IPS DF 19.7 (cell line): Measurements from ENCODE around the gene STRA8.

Source experiments
- DNase-seq: peaks from one replicate; pipeline ENCODE4 v3.0.0-alpha.2; 2013; ENCODE audit warnings: low read depth, low spot score

Gene STRA8

DNA sequence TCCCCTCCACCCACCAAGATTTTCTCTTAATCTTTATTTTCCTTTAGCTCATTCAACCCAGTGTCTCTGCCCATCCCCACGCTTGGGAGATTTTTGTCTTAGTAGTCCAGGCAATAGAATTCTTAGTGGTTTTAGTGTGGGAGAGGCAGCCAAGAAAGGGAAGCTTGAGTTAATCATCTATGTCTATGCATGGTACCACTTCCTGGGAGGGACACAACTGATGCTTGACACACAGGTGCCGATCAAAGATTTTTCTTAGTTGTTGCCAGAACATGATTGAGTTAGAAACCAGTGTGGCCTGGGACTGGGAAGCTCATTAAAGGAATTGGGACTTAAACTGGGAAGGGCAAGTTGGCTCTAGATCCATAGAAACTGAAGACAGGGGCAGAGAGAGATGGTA lies 3.1 kb downstream of the STRA8 start:
- DNase-seq, result no peak

DNA sequence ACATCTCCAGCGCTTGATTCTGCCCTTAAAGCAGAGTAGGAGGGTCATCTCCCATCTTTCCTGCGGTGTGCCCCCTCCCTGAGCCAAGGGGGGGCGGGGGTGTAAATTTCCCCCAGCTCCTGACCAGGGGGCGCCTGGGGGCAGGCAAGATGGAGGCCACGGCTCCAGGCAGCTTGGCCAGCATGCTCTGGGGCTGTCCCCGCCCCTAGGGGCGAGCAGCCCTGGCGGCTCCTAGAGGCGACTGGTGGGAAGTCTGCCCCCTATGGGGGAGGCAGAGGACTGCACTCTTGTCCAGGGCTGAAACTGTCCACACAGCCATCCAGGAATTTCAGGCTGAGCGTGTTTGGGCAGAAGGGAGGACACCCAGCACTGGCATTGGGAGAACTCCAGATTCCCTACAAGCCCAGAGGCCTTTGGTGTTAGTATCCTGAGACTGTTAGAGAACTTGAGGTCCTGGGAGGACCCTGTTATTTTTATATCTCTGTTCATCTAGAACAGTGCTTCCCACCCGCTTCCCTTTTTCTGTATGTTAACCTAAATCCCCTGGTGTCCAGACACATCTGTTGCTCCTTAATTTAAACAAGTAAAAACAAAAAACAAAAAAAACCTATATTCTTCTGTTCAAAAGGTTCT lies 4.6 kb downstream of the STRA8 start:
- DNase-seq, result no peak

DNA sequence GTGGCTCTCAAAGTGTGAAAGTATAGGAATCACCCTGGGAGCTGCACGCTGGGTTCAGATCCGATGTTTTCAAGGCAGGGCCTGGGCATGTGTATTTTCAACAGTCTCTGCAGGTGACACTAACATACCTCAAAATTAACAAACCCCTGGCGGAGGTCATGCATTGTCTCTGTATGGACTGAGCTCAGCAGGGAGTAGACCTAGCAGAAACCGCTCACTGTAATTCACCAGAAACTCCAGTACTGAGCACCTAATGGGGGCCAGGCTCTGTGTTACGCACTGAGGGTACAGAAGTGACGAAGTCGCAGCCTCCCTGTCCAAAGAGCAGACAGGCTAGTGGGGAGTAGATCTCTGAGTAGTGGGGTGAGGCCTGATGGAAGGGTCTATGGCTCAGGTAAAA lies 5.6 kb downstream of the STRA8 start:
- DNase-seq, result no peak

DNA sequence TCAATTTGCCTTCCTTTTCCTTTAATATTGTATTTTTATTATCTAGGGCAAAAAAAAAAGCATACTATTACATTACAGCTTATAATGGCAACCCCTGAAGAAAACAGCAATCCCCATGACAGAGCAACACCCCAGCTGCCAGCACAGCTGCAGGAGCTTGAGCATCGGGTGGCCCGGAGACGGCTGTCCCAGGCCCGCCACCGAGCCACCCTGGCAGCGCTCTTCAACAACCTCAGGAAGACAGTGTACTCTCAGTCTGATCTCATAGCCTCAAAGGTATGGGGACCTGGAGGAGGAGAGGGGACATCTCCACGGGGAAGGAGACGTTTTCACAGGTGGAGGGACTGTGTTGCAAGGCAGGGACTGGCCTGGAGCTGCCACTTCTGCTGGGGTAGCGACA lies 6.8 kb downstream of the STRA8 start:
- DNase-seq, result no peak

DNA sequence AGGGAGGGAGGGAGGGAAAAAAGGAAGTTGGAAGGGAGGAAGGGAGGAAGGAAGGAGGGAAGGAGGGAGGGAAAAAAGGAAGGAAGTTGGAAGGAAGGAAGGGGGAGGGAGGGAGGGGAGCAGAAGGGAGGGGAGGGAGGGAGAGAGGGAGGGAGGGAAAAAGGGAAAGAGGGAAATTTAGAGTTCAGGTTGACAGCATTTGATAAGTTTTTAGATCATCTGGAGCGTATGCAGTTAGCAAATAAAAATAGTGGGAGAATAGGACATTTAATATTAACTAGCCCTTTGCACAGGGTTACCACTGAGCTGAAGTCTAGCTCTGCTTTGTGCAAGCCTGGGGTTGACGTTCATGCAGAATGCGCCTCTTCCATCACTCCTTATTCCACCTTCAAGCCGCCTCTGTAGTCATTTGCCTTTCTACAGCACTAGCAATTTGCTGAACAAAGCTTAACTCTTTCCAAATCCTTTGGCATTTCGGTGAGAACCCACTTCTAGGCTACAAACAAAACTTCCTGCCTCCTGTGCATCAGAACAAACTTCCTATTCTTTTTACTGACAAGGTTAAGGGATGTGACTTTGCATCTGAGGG lies 8.6 kb downstream of the STRA8 start:
- no peak for DNase-seq

DNA sequence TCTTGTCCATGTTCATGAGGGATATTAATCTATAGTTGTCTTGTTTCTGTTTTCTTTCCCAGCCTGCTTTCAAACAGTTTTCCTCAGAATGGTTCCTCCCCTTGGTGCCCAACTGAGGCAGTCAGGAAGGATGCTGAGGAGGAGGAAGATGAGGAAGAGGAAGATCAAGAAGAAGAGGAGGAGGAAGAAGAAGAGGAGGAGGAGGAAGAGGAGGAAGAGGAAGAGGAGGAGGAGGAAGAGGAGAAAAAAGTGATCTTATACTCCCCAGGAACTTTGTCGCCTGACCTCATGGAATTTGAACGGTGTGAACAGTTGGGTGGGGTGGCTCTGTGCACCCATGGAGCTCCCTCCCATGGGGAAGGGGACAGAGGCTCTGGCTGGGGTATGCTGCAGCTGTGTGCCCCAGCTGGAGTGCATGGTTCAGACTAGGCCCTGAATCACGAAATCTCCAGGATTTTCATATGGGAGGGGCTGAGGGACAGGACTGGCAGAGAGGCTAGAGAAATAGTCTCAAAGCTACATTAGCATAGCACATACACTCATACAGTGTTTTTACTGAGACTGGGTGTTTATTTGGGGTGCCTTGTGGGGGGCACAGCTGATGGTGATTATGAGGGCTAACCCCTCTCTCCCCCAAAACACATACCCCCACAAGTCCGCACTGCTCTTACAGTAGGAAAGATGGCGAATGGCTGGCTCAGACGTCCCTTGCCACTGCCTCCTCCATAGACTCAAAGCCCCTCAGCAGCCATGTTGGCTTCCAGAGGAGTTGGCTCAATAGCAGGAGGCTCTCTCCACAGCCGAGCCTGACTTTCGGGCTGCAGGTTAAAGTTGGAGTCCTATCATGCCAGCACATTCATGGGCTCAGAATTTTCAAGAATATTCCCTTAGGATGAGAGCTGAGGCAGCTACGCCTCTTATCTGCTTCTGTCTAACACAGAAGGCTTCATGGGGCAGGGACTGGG lies 11.9 kb downstream of the STRA8 start:
- DNase-seq, result no peak

DNA sequence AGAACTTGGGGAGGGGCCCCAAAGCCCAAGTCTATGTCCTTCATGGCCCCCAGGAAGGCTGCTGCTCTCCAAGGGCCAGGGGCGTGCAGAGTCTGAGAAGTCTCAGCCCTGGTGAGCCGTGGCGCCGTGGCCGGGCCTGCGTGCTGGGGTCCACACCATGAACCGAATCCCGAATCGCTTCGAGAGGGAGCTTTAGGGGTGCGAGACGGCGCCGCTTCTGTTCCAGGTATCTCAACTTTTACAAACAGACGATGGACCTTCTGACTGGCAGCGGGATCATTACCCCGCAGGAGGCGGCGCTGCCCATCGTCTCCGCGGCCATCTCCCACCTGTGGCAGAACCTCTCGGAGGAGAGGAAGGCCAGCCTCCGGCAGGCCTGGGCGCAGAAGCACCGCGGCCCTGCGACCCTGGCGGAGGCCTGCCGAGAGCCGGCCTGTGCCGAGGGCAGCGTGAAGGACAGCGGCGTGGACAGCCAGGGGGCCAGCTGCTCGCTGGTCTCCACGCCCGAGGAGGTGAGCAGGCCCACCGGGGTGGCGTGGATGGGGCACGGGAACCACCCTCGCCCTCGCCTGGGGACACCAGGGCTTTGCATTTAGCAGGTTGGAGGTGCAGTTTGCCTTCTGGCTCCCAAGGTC lies 12.7 kb downstream of the STRA8 start:
- no peak for DNase-seq

DNA sequence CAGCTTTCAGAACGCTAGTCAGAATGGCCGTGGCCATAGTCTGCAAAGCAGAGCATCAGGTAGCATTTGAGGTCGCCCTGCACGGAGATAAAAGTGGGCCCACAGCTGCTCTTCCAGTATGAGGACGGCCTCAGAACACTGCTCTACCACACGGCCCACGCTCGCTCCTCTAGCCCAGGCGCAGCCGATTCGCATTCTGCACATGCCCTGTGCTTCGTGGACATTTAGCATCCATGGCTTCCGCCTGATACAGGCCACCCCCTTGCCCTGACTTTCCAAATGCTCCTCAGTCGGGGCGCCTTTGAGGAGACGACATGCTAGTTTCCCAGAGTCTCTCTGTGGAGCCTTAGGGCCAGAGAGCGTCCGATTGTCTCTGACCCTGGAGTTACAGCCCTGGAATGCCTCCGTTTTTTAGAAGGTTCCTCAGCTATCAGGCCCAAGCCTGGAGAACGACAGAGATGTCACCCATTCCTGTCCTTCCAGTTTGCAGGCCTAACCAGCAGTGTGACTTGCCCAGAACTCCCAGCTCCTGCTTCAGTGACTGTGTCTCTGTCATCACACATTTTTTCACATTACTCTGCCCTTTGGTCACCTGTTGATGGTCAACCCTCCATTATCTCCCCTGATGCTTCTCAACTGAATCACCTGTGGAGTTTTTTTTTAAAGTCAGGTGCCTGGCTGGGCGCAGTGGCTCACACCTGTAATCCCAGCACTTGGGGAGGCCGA lies 14.3 kb downstream of the STRA8 start:
- DNase-seq, result no peak

DNA sequence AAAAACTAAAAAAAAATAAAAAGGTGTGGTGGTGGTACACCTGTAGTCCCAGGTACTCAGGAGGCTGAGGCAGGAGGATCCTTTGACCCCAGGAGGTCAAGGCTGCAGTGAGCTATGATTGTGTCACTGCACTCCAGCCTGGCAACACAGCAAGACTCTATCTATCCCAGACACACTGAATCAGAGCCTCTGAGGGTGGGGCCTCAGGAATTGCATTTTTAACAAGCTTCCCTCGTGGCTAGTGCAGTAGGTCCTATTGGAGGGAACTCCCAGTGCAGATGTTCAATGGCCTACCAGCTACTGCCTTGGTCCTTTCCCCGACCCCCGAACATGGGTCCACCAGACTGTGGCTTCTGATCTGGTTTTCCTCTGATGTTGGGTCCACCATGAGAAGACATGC lies 14.9 kb downstream of the STRA8 start:
- DNase-seq, result no peak

DNA sequence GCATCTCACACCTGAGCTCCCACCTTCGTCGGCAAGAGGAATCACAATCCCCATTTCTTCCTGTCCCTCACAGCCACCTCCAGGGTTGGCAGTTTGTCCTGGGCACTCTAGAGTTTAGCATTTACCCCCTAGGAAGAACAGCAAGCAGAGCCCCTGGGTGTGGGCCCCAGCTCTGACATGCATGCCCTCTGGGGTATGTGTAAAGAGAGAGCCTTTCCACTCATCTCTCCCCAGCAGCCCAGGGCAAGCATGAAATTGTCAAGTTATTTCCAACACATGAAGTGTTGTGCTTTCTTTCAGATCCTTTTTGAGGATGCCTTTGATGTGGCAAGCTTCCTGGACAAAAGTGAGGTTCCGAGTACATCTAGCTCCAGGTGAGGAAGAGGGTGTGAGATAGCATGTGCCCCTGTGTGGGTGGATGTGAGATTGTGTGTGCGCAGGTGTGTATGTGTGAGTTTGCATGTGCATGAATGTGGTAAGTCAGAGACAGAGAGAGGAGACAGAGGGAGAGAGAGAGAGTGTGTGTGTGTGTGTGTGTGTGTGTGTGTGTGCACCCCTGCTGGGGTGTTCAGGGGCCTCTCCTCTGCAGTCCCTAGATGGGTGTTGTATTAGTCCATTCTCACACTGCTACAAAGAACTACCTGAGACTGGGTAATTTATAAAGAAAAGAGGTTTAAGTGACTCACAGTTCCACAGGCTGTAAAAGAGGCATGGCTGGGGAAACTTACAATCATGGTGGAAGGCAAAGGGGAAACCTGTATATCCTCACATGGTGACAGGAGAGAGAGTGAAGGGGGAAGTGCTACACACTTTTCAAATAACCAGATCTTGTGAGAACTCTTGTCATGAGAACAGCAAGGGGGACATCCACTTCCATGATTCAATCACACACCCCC lies 18.1 kb downstream of the STRA8 start:
- DNase-seq, result no peak

DNA sequence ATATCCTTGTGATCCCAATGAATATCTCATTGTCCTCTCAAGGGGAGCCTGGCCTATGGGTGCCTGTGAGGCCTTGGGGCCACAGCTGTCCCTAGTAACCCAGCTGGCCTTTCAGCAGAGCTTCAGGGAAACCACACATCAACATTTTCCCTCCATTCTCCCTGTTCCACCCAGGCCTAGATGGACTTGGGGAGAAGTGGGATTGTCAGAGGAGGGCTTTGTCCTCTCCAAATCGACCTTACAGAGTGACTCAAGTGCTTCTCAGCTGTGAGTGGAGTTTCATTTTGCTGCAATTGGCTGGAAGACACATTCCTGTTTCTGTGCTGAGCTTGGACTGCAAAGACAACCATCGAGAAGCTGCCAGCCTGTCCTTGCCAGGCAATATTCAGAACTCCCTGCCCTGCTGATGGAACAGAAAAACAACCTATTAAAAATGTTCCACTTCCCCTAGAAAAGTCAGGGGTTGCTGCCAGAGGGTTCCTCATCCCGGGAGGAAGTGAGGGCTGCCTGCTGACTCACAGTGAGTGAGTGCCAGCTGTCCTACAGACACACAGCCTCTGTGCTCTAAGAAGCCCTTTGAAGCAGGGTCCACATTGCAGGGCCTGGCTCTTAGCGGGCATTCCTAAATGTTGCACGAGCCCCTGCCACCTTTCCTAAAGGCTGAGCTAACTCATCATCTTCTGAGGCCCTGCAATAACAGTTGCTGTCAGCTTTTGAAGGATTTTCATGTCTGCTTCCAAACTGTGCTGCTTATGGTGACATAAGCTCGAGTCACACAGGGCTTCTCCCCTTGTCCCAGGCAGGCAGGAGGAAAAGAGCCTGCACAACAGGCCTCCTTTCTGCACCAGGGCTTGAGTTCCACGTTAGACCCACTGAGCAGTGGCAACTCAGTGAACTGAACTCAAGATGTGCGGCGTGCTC lies 20.5 kb downstream of the STRA8 start:
- no peak for DNase-seq

DNA sequence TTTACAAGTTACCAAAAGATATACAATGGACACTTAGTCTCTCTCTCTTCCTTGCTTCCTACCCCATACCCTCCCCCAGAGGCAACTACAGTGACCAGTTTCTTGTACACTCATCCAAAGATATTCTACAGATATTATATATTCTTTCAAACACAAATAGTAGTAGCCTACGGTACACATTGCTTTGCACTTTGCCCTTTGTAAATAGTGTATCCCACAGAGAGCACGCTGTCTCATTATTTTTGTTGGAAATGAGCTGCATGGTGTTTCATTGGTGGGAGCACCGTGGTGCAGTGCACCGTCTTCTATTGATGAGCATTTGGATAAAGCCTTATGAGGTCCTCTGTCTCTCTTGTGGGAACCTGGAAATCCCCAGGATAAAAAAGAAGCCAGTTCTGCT lies 24.2 kb downstream of the STRA8 start:
- DNase-seq, result no peak

DNA sequence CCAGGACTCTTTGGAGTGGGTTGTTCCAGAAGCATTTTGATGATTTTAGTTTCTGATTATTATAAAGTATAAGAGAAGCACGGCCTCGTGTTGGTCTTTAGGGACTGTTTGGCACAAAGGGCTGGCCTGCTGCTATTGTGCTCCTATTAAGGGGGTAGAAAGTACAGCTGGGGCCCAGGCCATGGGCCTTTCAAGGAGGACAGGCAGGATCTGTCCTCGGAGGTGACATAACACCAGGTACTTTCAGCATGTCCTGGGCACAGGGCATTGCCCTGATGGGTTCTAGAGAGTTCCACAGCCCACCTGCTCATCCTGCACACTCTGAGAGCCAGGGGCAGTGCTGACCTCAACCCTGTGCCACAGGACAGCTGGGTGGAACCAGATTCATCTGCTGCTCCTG lies 24.9 kb downstream of the STRA8 start:
- DNase-seq, result no peak

DNA sequence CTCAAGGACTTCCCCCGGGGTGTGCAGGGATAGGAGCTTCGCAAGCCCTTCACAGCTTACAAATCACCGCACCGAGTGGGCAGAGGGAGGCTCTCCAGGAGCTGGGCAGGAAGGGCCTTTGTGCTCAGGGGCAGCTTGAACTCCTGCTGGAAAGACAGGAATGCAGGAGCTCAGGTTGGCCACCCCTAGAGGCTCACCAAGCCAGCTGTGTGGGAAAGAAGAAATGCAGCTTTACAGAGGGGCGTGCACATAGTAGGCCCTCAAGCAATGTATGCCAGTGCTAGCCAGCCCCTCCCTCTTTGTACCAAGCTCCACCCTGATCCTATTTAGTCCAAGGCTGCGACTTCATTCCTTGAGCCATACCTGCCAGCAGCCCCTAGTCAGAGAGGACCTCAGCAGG lies 26.1 kb downstream of the STRA8 start:
- no peak for DNase-seq

DNA sequence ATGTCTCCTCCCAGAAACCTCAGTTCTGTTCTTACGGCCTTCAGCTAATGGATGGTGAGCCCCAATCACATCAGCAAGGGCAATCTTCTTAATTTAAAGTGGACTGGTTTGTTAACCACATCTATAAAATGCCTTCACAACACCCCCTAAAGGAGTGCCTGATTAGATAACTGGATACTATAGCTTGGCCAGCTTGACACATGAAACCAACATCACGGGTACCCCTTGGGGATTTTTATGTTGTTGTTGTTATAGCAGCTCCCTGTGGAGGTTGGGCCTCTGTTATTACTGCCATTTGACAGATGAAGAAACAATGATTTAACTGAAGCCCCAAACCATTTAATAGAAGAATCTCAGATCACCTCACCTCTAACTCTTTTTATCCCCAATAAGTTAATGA lies 26.8 kb downstream of the STRA8 start:
- DNase-seq, result no peak

DNA sequence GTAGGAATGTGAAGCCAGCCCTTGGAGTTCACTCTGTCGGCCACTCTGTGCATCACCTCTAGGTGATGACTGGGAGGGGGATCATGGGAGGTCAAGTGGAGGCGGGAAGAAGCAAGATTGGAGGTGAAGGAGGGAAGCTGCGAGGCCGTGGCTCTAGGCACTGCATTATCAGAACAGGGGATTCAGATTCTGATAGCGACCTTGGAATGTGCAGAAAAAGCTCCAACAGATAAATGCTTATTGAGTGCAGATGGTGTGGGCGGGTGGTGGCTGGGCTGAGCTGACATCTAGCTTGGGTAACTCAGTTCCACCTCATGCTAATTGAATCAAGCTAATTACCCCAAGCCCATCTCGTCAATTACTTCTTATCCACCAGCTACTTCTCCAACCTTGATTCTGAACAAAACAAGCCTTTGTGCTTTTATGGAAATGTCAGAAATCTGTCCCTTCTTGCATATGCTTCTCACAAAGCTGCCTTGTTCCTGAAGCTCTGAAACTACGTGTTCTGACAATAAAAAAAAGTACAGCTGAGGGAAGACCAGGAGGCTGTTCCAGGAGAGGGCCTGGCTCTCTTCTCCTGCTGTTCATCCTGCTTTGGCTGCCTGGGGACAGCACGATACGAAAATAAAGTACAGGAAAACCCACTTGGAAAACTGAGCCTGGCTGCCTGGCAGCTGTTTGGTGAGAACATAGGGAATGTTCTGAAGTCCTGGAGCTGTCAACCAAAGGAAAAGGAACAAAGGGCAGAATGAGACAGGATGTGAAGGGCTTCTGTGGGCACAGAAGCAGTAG lies 27.5 kb downstream of the STRA8 start:
- no peak for DNase-seq

DNA sequence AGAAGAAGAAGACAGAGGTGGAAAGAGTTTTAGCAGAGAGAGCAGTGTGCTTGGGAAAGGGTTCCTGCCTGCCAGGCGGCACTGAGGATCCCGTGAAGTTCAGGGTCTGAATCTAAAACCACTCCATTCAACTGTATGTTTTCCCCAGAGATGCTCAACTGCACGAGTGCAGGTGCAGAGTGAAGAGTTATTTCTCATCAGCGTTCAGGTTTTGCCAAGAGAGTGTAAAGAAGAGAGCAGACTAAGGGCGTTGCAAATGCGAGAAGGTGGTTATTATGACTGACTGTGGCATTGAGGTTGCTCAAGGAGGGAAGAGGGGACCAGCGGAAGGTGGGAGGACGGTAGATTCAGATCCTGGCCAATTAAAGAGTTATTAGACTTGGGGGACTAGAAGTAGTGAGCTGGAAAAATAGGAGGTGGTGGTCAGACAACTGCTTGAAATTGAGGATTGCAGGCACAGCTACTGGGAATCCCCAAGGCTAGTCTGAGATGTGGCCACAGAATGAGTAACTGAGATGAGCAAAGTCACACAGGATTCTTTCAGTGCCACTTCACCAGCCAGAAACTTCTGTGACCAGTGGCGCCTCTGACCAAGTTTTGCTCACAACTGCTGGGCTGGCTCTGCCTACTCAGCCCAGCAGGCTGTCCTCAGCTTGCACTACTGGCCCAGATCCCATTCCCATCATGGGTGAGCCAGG lies 29.1 kb downstream of the STRA8 start:
- no peak for DNase-seq

DNA sequence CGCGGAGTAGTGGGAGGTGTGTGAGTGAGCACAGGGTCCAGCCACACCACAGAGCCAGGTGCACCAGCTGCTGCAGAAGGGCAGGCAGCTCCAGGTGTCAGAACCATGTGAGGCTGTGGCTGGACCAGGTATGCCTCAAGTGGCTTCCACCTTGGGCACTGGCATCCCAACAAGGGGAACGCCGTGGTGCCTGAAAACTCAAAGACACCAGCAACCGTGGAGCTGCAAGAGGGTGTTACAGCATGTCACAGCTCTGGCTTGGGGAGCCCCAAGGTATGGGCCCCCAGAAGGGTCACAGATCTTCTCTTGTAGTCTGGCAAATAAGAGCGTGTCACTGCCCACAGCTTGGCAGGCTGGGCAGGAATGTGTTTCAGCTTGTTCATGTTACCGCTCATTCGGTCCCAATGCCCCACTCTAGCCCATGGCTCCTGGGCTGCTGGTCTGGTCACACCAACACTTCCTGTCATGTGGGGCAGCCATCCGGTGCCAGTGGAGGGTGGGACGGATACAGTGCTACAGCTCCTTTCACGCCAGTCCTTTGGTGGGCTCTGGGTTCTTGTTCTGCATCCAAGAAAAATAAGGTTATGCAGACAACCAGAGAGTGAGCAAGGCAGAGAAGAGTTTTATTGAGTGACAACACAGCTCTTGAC lies 29.8 kb downstream of the STRA8 start:
- DNase-seq, result no peak
